Common myeloid progenitor, CD34-positive (primary cell): Measurements from ENCODE around the gene RPL18A.
"Not testable (repeated sequence)": the region's sequence is repeated elsewhere in the genome, so short reads cannot be mapped to it uniquely, and the experiment has no call there.

Source experiments
- CTCF ChIA-PET: fragments of 350-600 bp; sonication (Branson Sonifier 250); formaldehyde crosslinking; loops from one replicate; lab custom pipeline; 2021; ENCODE audit warnings: antibody characterized with exemption; lab: Charles Lee
- POLR2A ChIA-PET: fragments of 350-600 bp; sonication (Branson Sonifier 250); formaldehyde crosslinking; loops from one replicate; lab custom pipeline; 2021; ENCODE audit warnings: antibody characterized with exemption; lab: Charles Lee
- DNase-seq, 3 donors: peaks; one replicate each; pipeline versions ENCODE4 v3.0.0 to v3.0.0-alpha.2; 2013
- H3K27ac ChIP-seq, 2 experiments: 1 replicate in 1 of 2; 2 replicates in 1 of 2; pipeline ENCODE4 v1.7.0; 2013; ENCODE audit warnings: inconsistent platforms in 2 of 2, low read length in 2 of 2, mild to moderate bottlenecking in 2 of 2, low read depth in 1 of 2, moderate library complexity in 1 of 2; ENCODE audit not compliant: severe bottlenecking in 2 of 2, insufficient read depth in 1 of 2, poor library complexity in 1 of 2
- H3K27me3 ChIP-seq, 5 experiments: replicated peaks in 2 of 5; 1 replicate in 3 of 5; 2 replicates in 2 of 5; pipeline versions ENCODE4 v1.6.1 to v1.7.0; 2013; ENCODE audit warnings: low read length in 4 of 5, mild to moderate bottlenecking in 2 of 5, moderate library complexity in 2 of 5, inconsistent platforms in 1 of 5; ENCODE audit not compliant: insufficient read depth in 5 of 5, control insufficient read depth in 4 of 5
- H3K36me3 ChIP-seq, 4 experiments: 1 replicate in 2 of 4; 2 replicates in 2 of 4; pipeline versions ENCODE4 v1.6.1 to v1.7.0; 2013; ENCODE audit warnings: low read length in 3 of 4, control low read depth in 1 of 4, mild to moderate bottlenecking in 1 of 4; ENCODE audit not compliant: control insufficient read depth in 4 of 4, insufficient read depth in 4 of 4
- H3K4me1 ChIP-seq, 4 experiments: 1 replicate in 3 of 4; 2 replicates in 1 of 4; pipeline versions ENCODE4 v1.6.1 to v1.7.1; 2013; ENCODE audit warnings: low read length in 3 of 4, mild to moderate bottlenecking in 3 of 4, control low read depth in 1 of 4, inconsistent platforms in 1 of 4, moderate library complexity in 1 of 4; ENCODE audit not compliant: control insufficient read depth in 4 of 4, insufficient read depth in 4 of 4; ENCODE audit errors: control extremely low read depth in 1 of 4
- H3K4me3 ChIP-seq, 7 experiments: 1 replicate in 4 of 7; 2 replicates in 3 of 7; pipeline versions ENCODE4 v1.5.1 to v1.7.0; 2013; ENCODE audit warnings: mild to moderate bottlenecking in 7 of 7, low read length in 6 of 7, moderate library complexity in 6 of 7, inconsistent platforms in 2 of 7, low read depth in 2 of 7, control low read depth in 1 of 7; ENCODE audit not compliant: insufficient read depth in 4 of 7, control insufficient read depth in 1 of 7; ENCODE audit errors: extremely low read depth in 1 of 7
- H3K9me3 ChIP-seq, 5 experiments: 1 replicate in 4 of 5; 2 replicates in 1 of 5; pipeline versions ENCODE4 v1.6.1 to v1.7.1; 2013; ENCODE audit warnings: low read length in 4 of 5, mild to moderate bottlenecking in 2 of 5, inconsistent platforms in 1 of 5, low read depth in 1 of 5, moderate library complexity in 1 of 5; ENCODE audit not compliant: control insufficient read depth in 4 of 5, insufficient read depth in 2 of 5; ENCODE audit errors: control extremely low read depth in 1 of 5
- WGBS: methylation state at CpG from one replicate; pipeline ENCODE4 v1.1.5; 2013; ENCODE audit not compliant: insufficient coverage; 5-methylcytosine and 5-hydroxymethylcytosine counted together

RPL18A gene

DNA sequence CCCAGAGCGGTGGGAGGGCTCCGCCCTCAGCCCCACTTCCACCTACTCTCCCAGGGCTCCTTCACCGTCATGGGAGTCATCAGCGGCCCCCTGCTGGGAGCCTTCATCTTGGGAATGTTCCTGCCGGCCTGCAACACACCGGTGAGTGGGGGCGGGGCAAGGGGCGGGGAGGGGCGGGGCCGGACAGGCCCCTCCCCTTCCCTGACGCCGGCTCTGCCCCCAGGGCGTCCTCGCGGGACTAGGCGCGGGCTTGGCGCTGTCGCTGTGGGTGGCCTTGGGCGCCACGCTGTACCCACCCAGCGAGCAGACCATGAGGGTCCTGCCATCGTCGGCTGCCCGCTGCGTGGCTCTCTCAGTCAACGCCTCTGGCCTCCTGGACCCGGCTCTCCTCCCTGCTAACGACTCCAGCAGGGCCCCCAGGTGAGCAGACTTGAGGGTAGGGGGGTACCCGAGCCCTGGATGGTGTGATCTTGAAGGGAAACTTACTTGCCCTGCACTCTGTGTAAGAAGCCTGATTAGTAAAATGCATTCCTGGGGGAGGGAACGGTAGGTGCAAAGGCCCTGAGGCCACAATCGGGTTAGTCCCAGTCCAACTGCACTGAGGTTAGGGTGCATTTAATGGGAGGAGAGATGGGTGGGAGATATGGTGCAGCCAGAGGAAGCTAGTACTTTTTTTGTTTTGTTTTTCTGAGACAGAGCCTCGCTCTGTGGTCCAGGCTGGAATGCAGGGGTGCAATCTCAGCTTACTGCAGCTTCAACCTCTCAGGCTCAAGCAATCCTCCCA lies 24.1 kb downstream of the RPL18A start:
- Histone ChIP-seq H3K4me3 (no peak overlapping the region), H3K27me3 (no peaks in the 10 kb centered on the region), H3K4me1 (no peaks in the 10 kb centered on the region), H3K9me3 (no peaks in the 10 kb centered on the region), H3K27ac (no peak overlapping the region), H3K36me3 (no peaks in the 10 kb centered on the region)
- 90% methylated on average over 29 of the region's 33 CpGs for WGBS
- no peak for DNase-seq
- POLR2A ChIA-PET = no interaction called here
- CTCF ChIA-PET = no interaction called here

GRCh38 chr19:17886515-17886914 lies 26.8 kb downstream of the RPL18A start:
- Histone ChIP-seq H3K27me3 (no peaks in the 10 kb centered on the region), H3K36me3 (peaks cover 0 to 5% (median 0%) of the 10 kb centered on the region in 4 experiments), H3K4me1 (no peaks in the 10 kb centered on the region), H3K4me3 (no peak overlapping the region), H3K27ac (no peak overlapping the region), H3K9me3 (no peaks in the 10 kb centered on the region)
- WGBS = 100% methylated on average over 3 of the region's 7 CpGs
- ChIA-PET CTCF (no interaction called here), POLR2A (no interaction called here)
- DNase-seq = no peak

- DNase-seq, POLR2A ChIA-PET, H3K4me1 ChIP-seq, H3K27ac ChIP-seq, H3K4me3 ChIP-seq, H3K27me3 ChIP-seq, H3K36me3 ChIP-seq, H3K9me3 ChIP-seq: not testable (repeated sequence)
- CTCF ChIA-PET = interaction anchor here (1.2 kb wide), 1 partner anchor 28 kb away, joined by 3 read pairs; no protein-coding TSS in a partner anchor
- WGBS = no CpG with 5 or more reads among the region's 4 CpGs
These were observed 27.5 kb downstream of the RPL18A start for GRCh38 chr19:17887221-17887620.

DNA sequence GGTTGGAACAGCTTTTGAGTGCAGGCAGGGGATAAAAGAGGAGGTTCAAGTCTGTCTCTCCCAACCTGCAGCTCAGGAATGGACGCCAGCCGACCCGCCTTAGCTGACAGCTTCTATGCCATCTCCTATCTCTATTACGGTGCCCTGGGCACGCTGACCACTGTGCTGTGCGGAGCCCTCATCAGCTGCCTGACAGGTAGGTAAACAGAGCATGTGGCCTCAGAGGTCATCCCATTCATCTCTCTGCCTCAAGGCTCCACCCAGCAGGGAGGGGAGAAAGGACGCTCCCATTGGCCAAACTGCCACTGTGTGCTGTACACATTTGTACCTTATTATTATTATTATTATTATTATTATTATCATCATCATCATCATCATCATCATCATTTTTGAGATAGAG lies 28.6 kb downstream of the RPL18A start:
- Histone ChIP-seq H3K4me3 (no peak overlapping the region), H3K27ac (no peak overlapping the region), H3K4me1 (no peaks in the 10 kb centered on the region), H3K36me3 (peaks cover 0 to 5% (median 0%) of the 10 kb centered on the region in 4 experiments), H3K27me3 (no peaks in the 10 kb centered on the region), H3K9me3 (no peaks in the 10 kb centered on the region)
- no peak for DNase-seq
- 88% methylated on average over 6 of the region's 7 CpGs for WGBS
- CTCF ChIA-PET = interaction anchor here (1.2 kb wide), 1 partner anchor 27 kb away, joined by 3 read pairs; no protein-coding TSS in a partner anchor
- POLR2A ChIA-PET = no interaction called here

DNA sequence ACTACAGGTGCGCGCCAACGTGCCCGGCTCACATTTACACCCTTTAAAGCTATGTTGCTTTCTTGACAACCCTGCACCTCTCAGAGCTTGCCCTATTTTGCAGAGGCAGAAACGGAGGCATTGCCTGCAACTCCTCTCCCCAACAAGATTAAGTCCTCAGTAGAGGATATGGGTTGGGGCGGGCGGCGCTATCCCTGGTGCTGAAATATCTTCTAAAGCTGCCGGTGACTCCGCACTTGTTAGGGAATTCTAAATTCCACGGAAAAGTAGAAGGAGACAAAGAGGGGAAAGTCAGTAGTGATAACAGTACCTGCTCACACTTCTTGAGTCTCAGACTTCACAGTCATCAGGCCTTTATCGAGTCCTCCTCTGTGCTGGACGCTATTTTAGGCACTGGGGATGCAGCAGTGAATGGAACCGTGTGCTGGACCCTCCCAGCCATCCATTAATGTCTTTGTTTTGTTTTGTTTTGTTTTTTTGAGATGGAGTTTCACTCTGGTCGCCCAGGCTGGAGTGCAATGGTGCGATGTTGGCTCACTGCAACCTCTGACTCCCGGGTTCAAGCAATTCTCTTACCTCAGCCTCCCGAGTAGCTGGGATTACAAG lies 30.0 kb downstream of the RPL18A start:
- no peaks in the 10 kb centered on the region for H3K27me3 ChIP-seq
- no peak overlapping the region for H3K4me3 ChIP-seq
- POLR2A ChIA-PET = no interaction called here
- H3K36me3 ChIP-seq = peaks cover 0 to 5% (median 0%) of the 10 kb centered on the region in 4 experiments
- WGBS = 89% methylated on average over 10 of the region's 18 CpGs
- CTCF ChIA-PET = interaction anchor here (0.6 kb wide), 1 partner anchor 70 kb away, joined by 3 read pairs; no protein-coding TSS in a partner anchor
- H3K4me1 ChIP-seq = no peaks in the 10 kb centered on the region
- no peaks in the 10 kb centered on the region for H3K9me3 ChIP-seq
- DNase-seq = peak in 2 of 3 donors; percentile 22 to 34
- no peak overlapping the region for H3K27ac ChIP-seq

- WGBS = 91% methylated on average over 8 of the region's 9 CpGs
- Histone ChIP-seq H3K27ac (no peak overlapping the region), H3K36me3 (peaks cover 0 to 5% (median 0%) of the 10 kb centered on the region in 4 experiments), H3K4me1 (no peaks in the 10 kb centered on the region), H3K9me3 (no peaks in the 10 kb centered on the region), H3K27me3 (no peaks in the 10 kb centered on the region), H3K4me3 (no peak overlapping the region)
- ChIA-PET POLR2A (no interaction called here), CTCF (interaction anchor here (0.6 kb wide), 1 partner anchor 537 kb away, joined by 3 read pairs; no protein-coding TSS in a partner anchor)
- no peak for DNase-seq
These were observed 34.1 kb downstream of the RPL18A start for GRCh38 chr19:17893766-17894165.

DNA sequence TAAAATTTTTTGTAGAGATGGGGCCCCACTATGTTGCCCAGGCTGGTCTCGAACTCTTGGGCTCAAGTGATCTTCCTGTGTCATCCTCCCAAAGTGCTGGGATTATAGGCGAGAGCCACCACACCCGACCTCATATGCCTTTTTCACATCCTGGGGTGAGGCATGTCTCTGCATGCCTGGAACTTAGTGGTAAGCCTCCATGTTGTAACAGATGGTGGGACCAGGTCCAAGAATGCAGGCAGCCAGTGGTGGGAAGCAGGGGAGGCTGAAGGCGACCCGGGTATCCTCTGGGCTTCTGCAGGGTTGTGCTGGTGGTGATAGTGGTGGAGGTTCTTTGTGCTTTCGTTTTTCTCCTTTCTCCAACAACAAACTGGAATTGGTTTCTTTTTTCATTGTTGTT lies 43.0 kb downstream of the RPL18A start:
- Histone ChIP-seq H3K4me3 (no peak overlapping the region), H3K9me3 (no peaks in the 10 kb centered on the region), H3K27me3 (no peaks in the 10 kb centered on the region), H3K36me3 (no peaks in the 10 kb centered on the region), H3K27ac (no peak overlapping the region), H3K4me1 (no peaks in the 10 kb centered on the region)
- ChIA-PET POLR2A (no interaction called here), CTCF (no interaction called here)
- DNase-seq = no peak
- 100% methylated on average over 2 of the region's 6 CpGs for WGBS
